Measurements from ENCODE around the gene C19orf33.
"Not testable (repeated sequence)": the region's sequence is repeated elsewhere in the genome, so short reads cannot be mapped to it uniquely, and the experiment has no call there.

Gene C19orf33

DNA sequence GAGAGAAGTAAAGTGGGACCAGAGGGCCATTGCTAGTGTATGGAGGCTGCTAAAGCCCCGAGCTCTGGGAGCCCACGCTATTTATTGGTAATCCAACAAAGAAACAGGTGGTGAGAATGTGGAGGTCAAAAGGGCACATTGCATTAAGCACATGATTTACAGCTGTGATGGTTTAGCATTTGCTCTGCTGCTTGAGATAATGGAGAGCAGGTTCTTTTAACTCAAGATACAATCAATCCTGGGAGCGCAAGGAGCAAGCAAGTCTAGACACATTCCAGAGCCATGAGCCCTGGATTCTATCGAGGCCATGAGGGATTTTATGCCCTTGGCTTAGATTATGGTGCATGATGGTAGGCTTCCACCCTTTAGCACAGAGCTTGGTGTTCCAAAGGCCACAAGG, 35.0 kb downstream of the C19orf33 start:
- DNase-seq (ENCODE audit: low spot score): not testable (repeated sequence)

DNA sequence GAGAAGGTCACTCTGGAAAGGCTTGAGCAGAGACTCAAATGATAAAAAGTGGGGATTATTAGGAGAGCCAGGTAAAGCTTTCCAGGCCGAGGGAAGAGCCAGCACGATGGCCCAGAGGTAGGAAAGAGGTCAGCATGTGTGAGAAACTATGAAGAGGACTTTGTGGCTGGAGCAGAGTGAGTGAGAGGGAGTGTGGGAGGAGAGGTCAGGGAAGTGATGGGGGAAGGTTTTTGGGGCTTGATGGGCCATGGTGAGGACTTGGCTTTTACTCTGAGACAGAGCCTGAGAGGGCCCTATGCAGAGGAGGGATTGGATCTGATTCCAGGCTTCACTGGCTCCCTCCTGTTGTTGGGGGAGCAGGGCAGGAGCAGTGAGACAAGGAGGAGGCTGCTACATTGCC, 36.9 kb downstream of the C19orf33 start:
- DNase-seq (ENCODE audit: low spot score): no peak

DNA sequence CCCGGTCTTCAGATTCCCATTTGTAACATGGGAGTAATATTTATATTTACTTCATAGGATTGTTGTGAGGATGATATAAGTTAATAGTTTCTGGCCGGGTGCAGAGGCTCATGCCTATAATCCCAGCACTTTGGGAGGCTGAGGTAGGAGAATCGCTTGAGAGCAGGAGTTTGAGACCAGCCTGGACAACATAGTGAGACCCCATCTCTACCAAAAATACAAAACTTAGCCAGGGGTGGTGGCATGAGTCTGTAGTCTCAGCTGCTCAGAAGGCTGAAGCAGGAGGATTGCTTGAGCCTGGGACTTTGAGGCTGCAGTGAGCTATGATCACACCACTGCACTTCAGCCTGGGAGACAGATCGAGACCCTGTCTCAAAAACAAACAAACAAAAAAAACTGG, 42.8 kb downstream of the C19orf33 start:
- no peak for DNase-seq (ENCODE audit: low spot score)

DNA sequence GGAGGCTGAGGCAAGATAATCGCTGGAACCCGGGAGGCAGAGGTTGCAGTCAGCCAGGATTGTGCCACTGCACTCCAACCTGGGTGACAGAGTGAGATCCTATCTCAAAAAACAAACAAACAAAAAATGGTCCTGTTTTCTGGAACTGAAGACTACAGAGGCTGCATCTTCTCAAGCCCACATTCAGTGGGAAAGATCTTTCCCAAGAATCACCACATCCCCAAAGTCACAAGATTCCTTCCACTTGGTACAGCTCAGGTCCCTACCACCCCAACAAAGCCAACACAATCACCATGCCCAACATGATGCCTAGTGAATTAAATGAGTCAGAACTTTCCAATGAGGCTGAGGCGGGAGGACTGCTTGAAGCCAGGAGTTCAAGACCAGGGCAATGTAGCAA, 46.8 kb downstream of the C19orf33 start:
- no peak for DNase-seq (ENCODE audit: low spot score)

GRCh38 chr19:38351865-38352395, 47.9 kb downstream of the C19orf33 start:
- no peak for DNase-seq (ENCODE audit: low spot score)

GRCh38 chr19:38352611-38353010, 48.6 kb downstream of the C19orf33 start:
- no peak for DNase-seq (ENCODE audit: low spot score)

Measured in RKO (cell line).